Measurements from ENCODE around the gene ZFP57. TPM values are rescaled to one million over a fixed set of nuclear protein-coding genes. Genes with fewer than 3 reads are reported as not detected.
A peak's percentile ranks its signal among the peaks of the same experiment; 100 is the strongest.

Gene ZFP57
- total RNA-seq, 4 donors from 2014 or later, result not detected

- no peak overlapping the region for H3K27ac ChIP-seq
- no peak overlapping the region for H3K4me3 ChIP-seq (replicated peaks in 1 of 3)
- intact Hi-C loops (cut with DNase I), result no loop called here
- H3K9me3 ChIP-seq, result no peaks in the 10 kb centered on the region
- no peaks in the 10 kb centered on the region for H3K27me3 ChIP-seq
- no peak for TF ChIP-seq CTCF (IDR thresholded peaks at IDR 0.05)
- no peak for TF ChIP-seq POLR2A (IDR thresholded peaks at IDR 0.05)
- 69 to 79% methylated on average over 3 of the region's 3 CpGs for WGBS, 2 donors
- DNase-seq, result no peak
- no peaks in the 10 kb centered on the region for H3K36me3 ChIP-seq
- no peaks in the 10 kb centered on the region for H3K4me1 ChIP-seq
These were observed 19.9 kb downstream of the ZFP57 start for GRCh38 chr6:29661071-29661470.

- H3K4me3 ChIP-seq (replicated peaks in 1 of 3), result no peak within 1 kb of the TSS
- no peaks in the 10 kb centered on the region for H3K9me3 ChIP-seq
- no peak within 1 kb of the TSS for H3K27ac ChIP-seq
- intact Hi-C loops (cut with DNase I), result no loop called here
- no peaks in the 10 kb centered on the region for H3K4me1 ChIP-seq
- H3K27me3 ChIP-seq, result no peaks in the 10 kb centered on the region
- no peak for DNase-seq
- 79 to 82% methylated on average over 4 of the region's 4 CpGs for WGBS, 2 donors
- H3K36me3 ChIP-seq, result no peaks in the 10 kb centered on the region
- TF ChIP-seq CTCF (IDR thresholded peaks at IDR 0.05), result no peak
- no peak for TF ChIP-seq POLR2A (IDR thresholded peaks at IDR 0.05)
These were observed 24.2 kb downstream of the ZFP57 start, which contains the start of gene MOG for GRCh38 chr6:29656798-29657197. Gene MOG, plus strand, starts transcription at chr6:29657092. Its CDS starts 118 bp downstream, at chr6:29657210.

GRCh38 chr6:29656157-29656556 lies 24.8 kb downstream of the ZFP57 start:
- no peak for DNase-seq
- intact Hi-C loops (cut with DNase I), result no loop called here
- H3K27me3 ChIP-seq, result no peaks in the 10 kb centered on the region
- WGBS, 2 donors, result 42 to 48% methylated on average over 2 of the region's 2 CpGs
- no peak overlapping the region for H3K27ac ChIP-seq
- no peak overlapping the region for H3K4me3 ChIP-seq (replicated peaks in 1 of 3)
- no peaks in the 10 kb centered on the region for H3K36me3 ChIP-seq
- TF ChIP-seq CTCF (IDR thresholded peaks at IDR 0.05), result no peak
- no peaks in the 10 kb centered on the region for H3K4me1 ChIP-seq
- no peaks in the 10 kb centered on the region for H3K9me3 ChIP-seq

- WGBS, 2 donors, result 73 to 81% methylated on average over 6 of the region's 6 CpGs
- TF ChIP-seq POLR2A (IDR thresholded peaks at IDR 0.05) (no peak), CTCF (IDR thresholded peaks at IDR 0.05) (no peak)
- intact Hi-C loops (cut with DNase I), result no loop called here
- no peak for DNase-seq
- H3K27me3 ChIP-seq, result no peaks in the 10 kb centered on the region
- no peaks in the 10 kb centered on the region for H3K36me3 ChIP-seq
- H3K9me3 ChIP-seq, result no peaks in the 10 kb centered on the region
- H3K27ac ChIP-seq, result no peak overlapping the region
- no peaks in the 10 kb centered on the region for H3K4me1 ChIP-seq
- H3K4me3 ChIP-seq (replicated peaks in 1 of 3), result no peak overlapping the region
These were observed 25.3 kb downstream of the ZFP57 start for GRCh38 chr6:29655658-29656057.

GRCh38 chr6:29653452-29654038 lies 27.4 kb downstream of the ZFP57 start:
- no peaks in the 10 kb centered on the region for H3K36me3 ChIP-seq
- no peaks in the 10 kb centered on the region for H3K4me1 ChIP-seq
- intact Hi-C loops (cut with DNase I), result no loop called here
- H3K4me3 ChIP-seq (replicated peaks in 1 of 3), result no peak overlapping the region
- TF ChIP-seq CTCF (IDR thresholded peaks at IDR 0.05), result peak; percentile 44 to 83 (median 54)
- TF ChIP-seq POLR2A (IDR thresholded peaks at IDR 0.05), result no peak
- no peaks in the 10 kb centered on the region for H3K9me3 ChIP-seq
- WGBS, 2 donors, result 13 to 14% methylated on average over 8 of the region's 8 CpGs
- no peaks in the 10 kb centered on the region for H3K27me3 ChIP-seq
- peak; percentile 34 to 40 for DNase-seq
- no peak overlapping the region for H3K27ac ChIP-seq
